Measurements from ENCODE around the gene TSPAN32.

Gene TSPAN32

DNA sequence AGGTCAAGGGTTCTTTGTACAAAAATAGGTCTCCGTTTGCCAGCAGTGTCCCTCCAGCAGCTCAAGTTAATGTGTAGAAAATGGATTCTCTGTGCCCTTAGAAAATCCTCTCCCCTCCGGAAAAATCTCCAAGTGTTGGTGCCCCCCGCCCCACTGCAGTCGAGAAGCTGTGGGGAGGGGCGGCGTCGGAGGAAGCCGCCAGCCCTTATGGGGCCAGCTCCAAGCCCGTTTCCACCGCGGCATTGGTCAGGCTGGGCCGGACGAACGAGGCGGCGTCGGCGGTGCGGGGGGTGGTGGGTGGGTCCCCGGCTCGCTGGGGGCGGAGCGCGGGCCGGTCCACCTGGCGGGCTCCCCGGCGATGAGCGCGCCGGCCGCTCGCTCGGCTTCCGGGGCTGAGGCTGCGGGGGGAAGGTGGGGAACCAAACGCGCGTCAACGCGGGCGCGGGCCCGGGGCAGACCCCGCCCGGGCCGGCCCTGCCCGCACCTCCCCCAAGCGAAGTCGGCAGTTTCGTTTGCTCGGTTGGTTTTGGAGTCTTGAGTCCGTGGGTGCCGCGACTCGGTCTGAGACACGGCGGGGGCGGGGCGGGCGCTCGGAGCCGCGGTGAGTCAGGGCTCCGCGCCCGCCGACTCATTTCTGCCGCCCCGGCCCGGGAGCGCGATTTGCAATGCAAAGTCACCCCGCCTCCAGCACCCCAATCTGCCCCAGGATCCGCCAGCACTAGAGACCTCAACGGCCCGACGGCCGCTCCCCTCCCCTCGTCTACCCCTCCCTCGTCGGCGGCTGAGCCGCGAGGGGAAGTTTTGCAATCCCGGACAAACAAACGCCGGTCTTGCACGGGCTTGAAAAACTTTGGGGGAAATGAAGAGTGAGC is 32.8 kb upstream of the TSPAN32 start:
- H3K27ac ChIP-seq: no peak overlapping the region
- TF ChIP-seq ZFX (IDR thresholded peaks at IDR 0.05; ENCODE audit: borderline replicate concordance): no peak
- TF ChIP-seq, protein P1, sequence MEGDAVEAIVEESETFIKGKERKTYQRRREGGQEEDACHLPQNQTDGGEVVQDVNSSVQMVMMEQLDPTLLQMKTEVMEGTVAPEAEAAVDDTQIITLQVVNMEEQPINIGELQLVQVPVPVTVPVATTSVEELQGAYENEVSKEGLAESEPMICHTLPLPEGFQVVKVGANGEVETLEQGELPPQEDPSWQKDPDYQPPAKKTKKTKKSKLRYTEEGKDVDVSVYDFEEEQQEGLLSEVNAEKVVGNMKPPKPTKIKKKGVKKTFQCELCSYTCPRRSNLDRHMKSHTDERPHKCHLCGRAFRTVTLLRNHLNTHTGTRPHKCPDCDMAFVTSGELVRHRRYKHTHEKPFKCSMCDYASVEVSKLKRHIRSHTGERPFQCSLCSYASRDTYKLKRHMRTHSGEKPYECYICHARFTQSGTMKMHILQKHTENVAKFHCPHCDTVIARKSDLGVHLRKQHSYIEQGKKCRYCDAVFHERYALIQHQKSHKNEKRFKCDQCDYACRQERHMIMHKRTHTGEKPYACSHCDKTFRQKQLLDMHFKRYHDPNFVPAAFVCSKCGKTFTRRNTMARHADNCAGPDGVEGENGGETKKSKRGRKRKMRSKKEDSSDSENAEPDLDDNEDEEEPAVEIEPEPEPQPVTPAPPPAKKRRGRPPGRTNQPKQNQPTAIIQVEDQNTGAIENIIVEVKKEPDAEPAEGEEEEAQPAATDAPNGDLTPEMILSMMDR (IDR thresholded peaks at IDR 0.05): no peak

GRCh38 chr11:2269601-2270321 is 32.1 kb upstream of the TSPAN32 start:
- TF ChIP-seq, protein P1 (IDR thresholded peaks at IDR 0.05): peak; percentile 80
- TF ChIP-seq ZFX (IDR thresholded peaks at IDR 0.05; ENCODE audit: borderline replicate concordance): no peak
- no peak overlapping the region for H3K27ac ChIP-seq

GRCh38 chr11:2270322-2271076 is 31.3 kb upstream of the TSPAN32 start, which contains the start of gene ASCL2:
Gene ASCL2 (minus strand): TSS chr11:2270588. CDS start chr11:2270332, 256 bp downstream.
- TF ChIP-seq, protein P1 (IDR thresholded peaks at IDR 0.05): no peak
- no peak for TF ChIP-seq ZFX (IDR thresholded peaks at IDR 0.05; ENCODE audit: borderline replicate concordance)
- no peak within 1 kb of the TSS for H3K27ac ChIP-seq

- TF ChIP-seq, protein P1 (IDR thresholded peaks at IDR 0.05): no peak
- TF ChIP-seq ZFX (IDR thresholded peaks at IDR 0.05; ENCODE audit: borderline replicate concordance): no peak
- no peak overlapping the region for H3K27ac ChIP-seq
These were observed 30.8 kb upstream of the TSPAN32 start for GRCh38 chr11:2271077-2271326.

DNA sequence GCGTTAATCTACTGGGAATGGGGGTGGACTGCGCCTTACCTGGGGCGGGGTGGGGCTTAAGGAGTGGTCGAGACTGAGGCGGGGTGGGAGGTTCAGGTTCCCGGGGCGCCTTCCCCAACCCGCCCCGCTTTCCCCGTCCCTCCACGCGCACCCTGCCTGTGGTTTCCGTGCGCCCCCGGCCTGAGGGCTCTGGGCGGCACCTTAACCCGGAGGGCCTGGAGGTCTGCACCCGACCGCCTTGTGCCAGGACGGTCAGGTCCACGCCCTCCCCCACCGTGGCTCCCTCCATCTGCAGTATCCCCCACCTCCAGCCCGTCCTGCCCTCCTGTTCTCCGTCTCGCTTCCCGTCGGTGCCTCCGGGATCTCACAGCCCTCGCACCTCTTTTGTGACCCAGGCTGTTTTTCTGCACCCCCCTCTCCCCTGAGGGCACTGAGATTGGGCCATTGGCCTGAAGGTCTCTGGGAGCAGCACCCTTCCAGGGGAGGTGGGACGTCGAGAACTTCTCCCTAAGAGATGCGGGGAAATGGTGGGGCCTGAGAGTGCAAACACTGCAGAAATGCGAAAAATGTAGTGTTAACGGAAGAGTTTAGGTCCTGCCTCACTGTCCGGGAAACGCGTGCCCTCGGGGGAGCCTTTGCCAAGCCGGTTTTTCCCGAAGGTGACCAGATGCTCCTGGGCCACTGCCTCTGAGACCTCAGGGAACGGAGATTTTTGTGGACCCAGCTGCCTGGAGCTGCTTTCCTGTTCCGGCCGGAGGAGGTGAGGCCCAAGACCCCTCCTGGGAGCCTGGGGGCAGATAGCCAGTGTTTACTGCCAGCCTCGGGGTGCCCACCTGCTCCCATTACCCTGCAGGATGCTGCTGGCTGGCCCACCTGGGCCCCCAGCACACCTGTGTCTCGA is 30.2 kb upstream of the TSPAN32 start:
- TF ChIP-seq ZFX (IDR thresholded peaks at IDR 0.05; ENCODE audit: borderline replicate concordance): no peak
- TF ChIP-seq, protein P1 (IDR thresholded peaks at IDR 0.05): no peak
- H3K27ac ChIP-seq: no peak overlapping the region

GRCh38 chr11:2272228-2272945 is 29.4 kb upstream of the TSPAN32 start:
- no peak overlapping the region for H3K27ac ChIP-seq

More at GRCh38 chr11:2272228-2272945, 29.4 kb upstream of the TSPAN32 start:
- TF ChIP-seq, protein P1 (IDR thresholded peaks at IDR 0.05): no peak
- no peak for TF ChIP-seq ZFX (IDR thresholded peaks at IDR 0.05; ENCODE audit: borderline replicate concordance)
